Measurements from ENCODE around the gene SAC3D1.
A peak's percentile ranks its signal among the peaks of the same experiment; 100 is the strongest.

The SAC3D1 gene

DNA sequence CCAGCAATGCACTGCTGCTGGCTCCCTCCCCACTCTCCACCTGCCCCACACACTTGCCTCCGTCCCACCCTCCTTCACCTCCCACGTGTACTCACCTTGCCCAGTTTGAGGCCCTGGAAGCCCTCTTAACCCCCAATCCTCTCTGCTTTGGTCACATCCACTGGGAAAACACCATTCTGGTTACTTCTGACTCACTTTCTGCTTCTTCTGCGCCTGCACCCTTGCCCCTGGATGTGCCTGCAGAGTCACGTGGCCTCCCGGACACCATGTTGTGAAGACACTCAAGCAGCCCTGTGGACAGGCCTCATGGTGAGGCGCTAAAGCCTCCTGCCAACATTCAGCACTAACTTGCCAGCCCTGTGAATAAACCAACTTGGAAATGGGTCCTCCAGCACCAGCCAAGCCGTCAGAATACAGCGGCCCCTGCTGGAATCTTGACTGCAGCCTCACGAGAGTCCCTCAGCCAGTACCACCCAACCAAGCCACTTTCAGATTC is 20.0 kb downstream of the SAC3D1 start:
- no peak for DNase-seq

DNA sequence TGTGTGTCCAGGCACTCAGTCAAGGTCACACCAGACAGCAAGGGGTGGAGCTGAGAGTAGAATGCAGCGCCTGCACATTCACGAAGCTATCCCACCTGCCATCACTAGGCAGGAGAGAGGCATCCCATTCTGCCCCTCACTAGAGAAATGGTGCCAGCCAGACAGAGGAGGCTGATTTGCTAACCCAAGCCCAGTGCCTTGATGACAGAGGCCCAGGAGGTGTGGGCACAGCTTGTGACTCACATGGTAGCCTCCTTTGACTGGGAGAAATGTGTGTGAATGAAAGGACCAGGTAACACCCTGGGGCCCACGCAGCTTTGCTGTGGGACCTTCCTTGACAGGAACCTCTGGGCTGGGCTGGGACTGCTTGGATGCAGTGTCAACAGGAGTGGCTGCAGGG is 22.5 kb downstream of the SAC3D1 start:
- DNase-seq, result no peak

DNA sequence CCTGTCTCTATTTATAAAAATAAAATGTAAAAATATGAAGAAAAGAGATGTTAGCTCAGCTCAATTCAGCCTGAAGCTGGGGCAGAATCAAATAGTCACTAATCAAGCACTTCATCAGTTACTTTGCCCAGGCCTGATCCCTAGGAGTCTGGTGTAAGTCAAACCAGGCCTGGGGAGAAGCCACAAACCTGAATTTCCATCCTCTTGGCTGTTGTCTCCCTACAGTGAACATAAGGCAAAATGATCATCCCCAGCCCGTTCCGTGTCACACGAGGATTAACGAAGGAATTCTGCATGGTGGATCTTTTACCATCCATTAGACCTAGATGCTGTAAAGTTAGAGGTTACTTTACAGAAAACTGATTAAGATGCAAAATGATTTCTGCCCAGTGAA is 23.8 kb downstream of the SAC3D1 start:
- DNase-seq, result no peak

DNA sequence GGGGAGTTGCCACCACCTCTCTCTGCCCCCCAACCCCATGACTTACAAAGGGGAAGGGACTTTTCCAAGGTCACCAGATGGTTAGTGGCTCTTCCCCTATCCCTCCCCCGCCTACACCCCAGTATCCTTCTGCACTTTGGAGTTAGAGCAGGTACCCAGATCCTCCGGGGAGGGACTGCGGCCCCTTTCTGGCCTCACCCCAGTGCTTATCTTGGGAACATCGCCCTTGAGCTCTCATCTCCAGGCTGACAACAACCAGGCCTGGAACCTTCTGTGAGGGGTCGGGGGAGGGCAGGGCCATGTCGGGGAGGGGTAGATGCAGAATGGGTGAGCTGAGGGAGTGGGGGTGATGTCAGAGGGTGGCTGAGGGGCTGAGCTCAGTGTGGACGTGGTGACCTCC is 24.8 kb downstream of the SAC3D1 start:
- DNase-seq, result no peak

DNA sequence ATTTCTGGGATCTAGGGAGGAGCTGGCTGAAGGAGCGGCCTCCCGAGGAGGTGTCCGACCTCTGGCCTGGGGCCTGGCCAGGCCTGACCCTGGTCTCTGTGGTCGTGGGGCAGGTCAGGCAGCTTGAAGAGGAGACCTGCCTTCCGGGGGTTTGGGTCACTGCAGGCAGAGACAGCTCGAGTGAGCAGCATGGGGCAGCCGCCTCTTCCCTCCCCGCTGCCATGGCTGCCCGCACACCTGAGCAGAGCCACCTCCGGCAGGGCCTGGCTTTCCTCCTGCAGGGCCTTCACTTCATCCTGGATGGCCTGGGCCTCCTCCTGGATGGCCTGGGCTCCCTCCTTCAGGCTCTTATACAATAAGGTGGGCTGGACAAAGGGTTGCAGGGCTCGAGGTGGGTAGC is 25.3 kb downstream of the SAC3D1 start:
- DNase-seq, result no peak

DNA sequence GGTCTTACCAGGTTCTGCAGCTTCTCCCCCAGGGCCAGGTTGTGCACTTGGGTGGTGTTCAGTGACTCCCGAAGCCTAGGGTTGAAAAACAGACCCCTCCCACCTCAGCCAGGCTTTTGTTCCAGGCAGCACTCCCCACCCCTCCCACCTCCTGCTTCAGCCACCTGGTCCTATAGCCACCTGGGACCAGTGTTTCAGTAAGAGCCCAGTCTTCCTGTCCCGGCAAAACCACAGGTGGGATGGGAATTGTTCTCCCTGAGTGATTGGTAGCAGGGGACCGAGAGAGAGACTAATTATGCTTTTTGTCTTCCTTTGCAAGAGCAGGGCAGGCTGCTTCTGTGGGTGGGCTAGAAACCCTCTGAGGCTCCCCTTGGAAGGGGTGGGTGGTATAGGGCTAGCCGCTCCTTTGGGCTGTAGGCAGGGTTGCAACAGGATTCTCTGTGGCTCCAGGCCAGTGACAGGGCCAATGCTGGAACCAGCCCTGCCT is 25.8 kb downstream of the SAC3D1 start:
- no peak for DNase-seq

DNA sequence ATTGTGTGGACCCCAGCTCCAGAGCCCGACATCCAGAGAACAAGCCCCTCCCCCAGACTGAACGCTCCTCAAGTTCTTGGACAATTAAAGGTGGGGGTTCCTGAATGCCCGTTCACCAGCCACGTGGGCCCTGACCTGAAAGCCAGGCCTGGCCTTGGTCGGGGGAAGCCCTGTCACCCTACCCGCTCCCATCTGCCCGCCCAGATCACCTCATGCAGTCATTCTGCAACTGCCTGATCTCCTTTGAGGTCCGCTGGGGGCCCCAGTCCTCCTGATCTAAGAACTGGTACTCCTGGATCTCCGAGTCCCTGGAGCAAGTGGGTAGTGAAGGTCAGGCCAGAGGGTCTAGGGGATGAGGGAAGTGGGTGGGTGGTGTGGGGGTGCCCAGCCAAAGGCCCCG is 26.4 kb downstream of the SAC3D1 start:
- DNase-seq, result no peak

DNA sequence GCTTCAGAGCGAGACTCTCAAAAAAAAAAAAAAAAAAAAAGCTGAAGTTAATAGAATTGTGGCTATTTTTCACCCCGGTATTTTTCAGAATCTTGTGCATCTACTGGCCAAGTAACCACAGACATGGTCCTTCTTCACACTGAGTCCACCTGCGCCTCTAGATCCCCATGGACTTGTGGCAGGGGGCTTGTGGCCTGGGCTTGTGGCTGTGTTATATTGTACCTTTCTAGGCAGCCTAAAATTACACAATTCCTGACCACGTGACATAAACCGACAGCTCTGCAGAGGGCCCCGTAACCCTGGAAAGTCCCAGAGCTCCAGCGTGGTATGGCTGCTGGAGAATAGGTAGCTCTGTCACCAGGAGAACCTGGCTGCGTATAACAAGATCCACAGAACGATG is 28.2 kb downstream of the SAC3D1 start:
- DNase-seq, result no peak

DNA sequence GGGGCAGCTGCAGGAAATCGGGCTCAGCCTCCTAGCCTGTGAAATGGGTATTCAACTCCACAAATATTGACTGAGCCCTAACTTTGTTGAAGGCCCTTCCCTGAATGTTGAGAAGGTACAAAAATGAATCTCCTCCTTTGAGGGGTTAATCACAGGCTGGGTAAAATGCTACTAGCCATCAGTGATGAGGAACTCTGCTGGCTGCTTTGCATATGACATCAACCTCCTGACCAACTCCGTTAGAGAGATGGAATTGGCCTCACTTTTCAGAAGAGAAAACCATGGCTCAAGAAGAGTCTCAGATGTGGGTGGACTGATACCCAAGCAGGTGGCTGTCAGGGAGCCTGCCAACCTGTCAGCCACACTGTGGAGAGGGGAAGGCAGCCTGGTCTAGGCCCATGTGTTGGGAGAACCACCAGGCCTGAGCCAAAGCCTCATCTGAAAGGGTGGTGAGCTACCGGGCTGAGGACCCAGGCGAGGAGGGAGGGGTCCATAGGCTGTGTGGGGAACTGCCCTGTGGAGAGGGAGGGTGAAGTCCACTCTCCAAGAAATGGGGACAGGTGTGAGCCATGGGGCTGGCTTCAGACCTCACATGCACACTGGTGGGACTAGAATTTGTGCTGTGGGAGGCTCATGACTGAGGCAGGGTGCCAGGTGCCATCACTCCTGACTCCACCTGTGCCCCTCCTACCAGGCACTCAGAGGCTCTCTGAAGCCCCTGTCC is 31.1 kb downstream of the SAC3D1 start:
- DNase-seq, result no peak

DNA sequence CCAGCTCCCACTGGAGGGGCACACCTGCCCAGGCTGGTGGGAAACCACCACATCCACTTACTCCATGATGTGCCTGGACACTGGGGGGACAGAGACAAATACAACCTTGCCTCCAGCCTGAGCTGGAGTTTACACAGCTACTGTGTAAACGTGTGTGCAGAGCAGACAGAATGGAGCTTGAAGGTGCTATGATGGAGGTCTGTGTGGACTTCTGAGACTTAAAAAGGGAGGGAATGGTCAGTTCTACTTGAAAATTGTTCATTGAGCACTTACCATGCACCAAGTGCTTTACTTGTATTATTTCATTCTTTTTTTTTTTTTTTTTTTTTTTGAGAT is 31.6 kb downstream of the SAC3D1 start:
- no peak for DNase-seq

DNA sequence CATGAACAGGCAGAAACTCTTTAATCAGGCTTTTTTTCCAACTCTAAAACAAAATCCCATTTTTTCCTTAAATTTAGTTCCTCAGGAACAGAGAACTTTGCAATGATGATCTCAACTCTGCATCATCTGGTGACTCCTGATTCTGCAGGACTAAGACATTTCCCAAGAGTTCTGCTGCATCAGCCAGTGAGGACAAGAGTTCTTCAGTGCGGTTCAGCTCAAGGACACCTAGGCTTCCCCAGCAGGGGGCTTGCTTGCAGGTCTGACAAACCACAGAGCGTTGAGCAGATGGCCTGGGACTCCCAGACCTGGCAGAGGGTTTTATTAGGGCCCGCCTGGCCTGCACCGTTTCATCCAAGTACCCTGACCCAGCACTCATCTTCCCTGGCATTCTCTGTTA is 36.4 kb downstream of the SAC3D1 start:
- no peak for DNase-seq

DNA sequence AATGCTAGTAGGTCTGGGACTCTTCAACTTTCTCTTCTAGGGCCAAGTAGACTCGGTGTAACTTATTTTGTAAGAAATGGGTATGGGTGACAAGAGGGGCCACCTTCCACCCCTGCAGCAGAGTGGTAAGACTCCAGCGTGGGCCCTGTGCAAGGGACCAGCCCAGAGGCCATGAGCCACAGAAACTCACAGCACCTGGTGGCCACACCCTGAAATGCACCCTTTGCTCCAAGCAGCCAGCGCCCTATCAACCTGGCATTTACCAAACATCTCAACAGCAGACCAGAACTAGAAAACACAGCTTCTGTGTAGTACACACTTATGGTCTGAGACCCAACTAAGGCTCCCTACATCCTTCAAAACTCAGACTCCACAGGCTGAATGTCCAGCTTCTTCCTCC is 37.1 kb downstream of the SAC3D1 start:
- peak; percentile 3 for DNase-seq

DNA sequence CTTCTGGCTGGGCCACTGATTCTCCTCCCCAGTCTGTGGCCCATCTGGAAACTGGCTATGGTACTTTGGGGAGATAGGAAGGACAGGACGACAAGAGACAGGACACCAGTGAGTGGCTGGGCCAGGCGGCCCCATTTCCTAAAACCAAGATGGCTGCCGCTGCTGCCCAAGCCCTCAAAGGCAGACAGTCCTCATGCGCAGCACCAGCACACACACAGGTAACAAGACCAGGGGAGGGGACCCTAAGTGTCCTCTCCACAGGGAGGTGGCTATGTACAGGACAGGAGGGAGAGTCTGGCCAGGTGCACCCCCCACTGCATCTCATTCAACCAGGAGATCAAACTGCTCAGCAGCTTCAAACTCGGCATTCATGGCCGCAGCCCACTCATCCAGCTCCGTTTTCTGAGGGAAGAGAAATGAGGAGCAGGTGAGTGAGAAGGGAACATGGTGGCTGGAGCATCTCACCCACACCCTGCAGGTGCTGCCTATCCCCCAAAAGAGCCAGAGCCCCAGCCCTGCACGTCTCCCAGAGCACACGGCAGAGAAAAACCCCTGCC is 37.9 kb downstream of the SAC3D1 start:
- no peak for DNase-seq

DNA sequence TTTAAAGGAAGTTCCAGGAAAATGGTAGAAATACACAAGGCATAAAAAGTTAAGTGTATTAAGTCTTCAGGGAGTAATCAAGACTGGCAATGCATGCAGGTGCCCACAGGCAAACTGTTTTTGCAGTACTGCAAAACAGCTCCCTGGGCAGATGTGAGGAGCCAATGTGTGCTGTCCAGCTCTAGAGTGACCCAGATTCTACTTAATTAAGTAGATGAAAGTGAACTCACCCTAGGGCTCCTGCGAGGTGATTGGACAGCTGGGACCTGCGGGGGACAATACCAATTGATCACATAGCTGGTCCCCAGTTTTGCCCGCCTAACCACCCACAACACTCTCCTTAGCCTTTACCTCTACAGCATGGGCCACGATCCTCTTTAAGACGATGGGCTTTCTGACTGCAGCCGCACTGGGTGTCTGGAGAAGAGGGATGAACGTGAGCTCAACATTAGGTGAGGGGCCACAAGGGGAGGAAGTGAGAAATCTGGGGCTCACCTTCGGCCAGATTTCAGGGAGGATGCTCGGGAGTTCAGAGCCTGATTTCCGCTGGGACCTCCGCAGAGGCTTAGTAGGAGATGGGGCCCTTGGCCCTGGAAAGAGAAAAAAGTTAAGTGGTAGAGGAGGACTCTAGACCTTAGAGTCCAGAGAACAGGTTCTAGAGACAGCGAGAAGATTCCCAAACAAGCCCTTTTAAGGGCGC is 42.3 kb downstream of the SAC3D1 start:
- DNase-seq, result no peak

DNA sequence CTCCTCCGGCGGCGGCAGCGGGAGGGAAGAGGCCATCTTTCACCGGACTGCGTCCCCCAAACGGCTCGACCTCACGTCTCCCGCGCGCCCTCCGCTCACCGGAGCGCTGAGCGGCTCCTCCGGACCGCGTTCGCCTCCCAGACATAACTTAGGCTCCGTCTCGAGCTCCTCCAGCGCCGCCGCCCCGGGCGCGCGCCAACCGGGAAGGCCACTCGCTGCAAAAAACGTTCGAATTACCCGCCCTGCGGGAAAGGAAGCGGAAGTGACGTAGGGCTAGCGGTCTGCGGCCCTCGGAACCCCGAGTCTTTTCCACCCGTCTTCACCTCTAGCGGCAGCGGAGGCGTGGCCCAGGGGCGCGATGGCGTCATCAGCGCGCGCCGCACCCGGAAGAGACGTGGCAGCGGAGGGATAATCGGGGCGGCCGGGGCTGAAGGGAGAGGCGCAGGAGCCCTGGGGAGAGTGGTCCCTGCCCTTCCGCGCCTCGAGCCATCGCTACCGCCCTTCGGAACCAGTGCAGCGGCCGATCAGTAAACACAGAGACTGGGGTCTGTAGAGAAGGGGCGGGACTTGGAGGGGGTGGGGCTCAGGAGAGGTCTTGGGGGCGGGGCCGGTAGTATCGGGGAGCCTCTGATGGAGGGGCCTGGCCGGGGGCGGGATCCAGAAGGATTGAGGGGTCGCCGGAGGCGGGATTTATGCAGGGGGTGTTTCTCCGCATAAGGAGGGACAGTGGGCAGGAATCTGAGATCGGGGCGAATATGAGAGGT is 43.0 kb downstream of the SAC3D1 start, which contains the start of the genes CDCA5 and ZFPL1:
CDCA5 (minus strand) TSS at position 207 of the 764 bp plus-strand sequence; CDS start at position 145, 62 bp downstream.
ZFPL1 (plus strand) TSS at position 389 of the 764 bp plus-strand sequence. CDS start 477 bp downstream, outside the sequence.
- DNase-seq, result peak; percentile 95

DNA sequence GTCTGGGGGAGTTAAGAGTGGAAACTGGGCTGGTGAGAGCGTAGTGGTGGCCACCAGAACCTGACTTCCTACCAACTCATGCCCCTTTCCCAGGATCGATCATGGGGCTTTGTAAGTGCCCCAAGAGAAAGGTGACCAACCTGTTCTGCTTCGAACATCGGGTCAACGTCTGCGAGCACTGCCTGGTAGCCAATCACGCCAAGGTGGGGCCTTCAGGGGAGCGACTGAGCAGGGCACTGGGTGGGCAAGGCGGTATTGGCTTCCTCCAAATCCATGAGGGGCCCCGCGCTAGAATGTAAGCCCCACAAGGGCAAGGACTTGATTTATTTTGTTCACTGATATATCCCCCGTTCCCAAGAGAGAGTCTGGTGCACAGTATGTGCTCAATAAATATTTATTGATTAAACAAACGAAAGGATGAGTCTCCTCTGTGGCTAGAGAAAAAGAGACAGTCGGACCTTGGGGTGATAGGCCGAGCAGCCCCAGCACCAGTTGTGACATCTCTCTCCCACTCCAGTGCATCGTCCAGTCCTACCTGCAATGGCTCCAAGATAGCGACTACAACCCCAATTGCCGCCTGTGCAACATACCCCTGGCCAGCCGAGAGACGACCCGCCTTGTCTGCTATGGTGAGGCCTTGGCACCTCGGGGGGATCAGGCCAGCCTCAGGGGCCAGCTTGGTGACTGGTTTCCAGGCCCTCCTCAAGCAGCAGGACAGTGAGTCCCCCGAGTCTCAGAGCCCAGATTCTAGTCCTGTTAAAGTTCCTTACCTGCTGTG is 43.8 kb downstream of the SAC3D1 start:
- no peak for DNase-seq

DNA sequence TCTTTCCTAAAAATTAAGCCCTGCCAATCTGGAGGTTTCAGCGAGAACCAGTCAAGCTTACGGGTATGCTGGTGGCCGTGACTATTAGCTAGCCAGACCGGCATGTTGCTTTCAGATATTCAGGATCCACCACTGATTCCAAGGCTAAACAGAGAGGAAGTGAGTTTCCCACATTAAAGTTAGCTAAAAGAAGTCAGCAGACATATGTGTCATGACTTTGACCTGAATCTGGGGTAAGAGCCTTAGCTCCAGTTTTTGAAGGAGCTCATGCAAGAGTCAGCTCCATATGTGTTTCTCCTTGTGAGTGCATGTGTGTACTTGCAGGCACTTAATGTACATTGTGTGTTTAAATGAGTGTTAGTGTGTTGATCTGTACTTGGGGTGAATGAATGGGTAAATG is 44.4 kb downstream of the SAC3D1 start:
- DNase-seq, result no peak

DNA sequence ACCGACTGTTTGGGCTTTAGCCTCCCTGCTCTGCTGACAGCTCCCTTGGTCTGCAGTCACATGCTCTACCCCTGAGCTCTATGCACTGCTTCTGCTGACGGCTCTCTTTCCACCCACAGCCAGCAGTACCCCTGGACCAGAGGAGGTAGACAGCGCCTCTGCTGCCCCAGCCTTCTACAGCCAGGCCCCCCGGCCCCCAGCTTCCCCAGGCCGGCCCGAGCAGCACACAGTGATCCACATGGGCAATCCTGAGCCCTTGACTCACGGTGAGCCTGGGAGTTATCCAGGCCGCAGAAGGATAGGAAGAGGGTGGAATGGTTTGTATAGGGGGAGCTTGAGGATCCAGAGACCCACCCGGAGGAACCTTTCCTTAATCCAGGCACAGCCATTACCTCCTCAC is 45.8 kb downstream of the SAC3D1 start:
- no peak for DNase-seq

DNA sequence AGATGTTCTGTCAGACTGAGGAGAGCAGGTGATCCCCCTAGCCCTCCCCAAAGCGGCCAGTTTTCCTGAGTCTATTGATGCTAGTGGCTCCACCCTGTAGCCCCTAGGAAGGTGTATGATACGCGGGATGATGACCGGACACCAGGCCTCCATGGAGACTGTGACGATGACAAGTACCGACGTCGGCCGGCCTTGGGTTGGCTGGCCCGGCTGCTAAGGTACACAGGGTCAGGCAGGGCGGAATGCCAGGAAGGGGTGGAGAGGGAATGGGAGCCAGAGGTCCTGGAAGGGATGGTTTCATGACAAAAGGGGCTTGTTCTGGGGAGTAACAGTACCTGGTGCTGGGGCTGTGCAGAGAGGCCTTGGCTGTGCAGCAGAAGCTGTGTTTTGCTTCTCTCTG is 46.2 kb downstream of the SAC3D1 start:
- no peak for DNase-seq

DNA sequence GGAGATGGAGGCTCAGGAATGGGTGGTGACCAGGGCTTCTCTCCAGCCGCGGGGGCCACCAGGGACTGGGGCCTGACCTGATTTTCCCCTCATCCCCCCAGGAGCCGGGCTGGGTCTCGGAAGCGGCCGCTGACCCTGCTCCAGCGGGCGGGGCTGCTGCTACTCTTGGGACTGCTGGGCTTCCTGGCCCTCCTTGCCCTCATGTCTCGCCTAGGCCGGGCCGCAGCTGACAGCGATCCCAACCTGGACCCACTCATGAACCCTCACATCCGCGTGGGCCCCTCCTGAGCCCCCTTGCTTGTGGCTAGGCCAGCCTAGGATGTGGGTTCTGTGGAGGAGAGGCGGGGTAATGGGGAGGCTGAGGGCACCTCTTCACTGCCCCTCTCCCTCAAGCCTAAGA is 46.8 kb downstream of the SAC3D1 start:
- no peak for DNase-seq

DNA sequence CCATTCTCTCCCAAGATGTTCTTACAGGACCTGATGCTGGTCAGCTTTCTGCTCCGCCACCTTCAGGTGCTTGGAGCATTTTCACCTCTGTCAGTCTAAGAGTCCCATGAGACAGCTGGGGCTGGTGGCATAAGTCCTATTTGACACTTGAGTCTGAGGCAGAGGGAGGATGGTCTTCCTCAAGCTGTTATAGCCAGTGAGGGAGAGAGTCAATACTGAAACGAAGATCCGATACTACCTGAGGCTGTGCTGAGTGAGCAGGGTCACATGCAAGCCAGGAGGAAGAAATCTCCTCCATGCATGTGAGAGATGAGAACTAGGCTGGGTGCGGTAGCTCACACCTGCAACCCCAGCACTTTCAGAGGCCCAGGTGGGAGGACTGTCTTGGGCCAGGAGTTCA is 48.6 kb downstream of the SAC3D1 start:
- no peak for DNase-seq

DNA sequence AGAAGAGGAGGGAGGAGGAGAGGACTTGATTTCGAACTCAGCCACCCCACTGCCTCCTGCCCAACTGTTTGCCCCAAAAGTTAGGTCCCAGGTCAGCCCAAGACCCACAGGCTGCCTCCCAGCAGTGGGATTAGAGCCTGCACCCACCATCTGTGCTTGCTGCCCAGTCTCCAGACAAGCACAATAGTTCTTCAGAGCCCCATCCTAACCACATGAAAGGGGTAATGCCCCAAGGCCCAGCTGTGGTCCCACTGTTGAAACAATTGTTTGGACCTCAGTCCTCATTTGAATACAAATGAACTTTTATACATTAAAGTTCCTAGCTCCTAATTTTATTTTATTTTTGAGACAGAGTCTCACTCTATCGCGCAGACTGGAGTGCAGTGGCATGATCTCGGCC is 49.6 kb downstream of the SAC3D1 start:
- DNase-seq, result no peak
